ENCODE measurements around the gene DLK1.

DNA sequence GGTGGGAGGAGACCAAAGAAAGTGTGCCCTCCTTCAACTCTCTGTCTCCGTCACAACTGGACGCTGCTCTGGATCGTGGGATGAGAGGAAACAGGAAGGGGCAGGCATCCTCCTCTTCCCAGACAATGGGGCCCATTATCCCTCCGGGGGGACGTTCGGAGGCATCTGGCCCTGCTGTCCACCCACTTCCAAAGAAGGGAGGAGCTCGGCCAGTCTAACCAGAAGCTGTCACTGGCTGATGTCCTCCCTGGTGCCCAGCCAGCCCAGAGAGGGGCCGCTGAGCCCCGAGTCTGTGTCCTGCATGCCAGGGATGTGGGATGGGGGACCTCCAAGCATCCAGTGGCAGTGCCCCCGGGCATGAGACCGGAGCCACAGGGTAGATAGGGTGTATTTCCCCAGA lies 59.4 kb downstream of the DLK1 start:
- no peak for TF ChIP-seq FOXP1 (CRISPR knock-in tag; IDR thresholded peaks at IDR 0.05; ENCODE audit: borderline replicate concordance)
- TF ChIP-seq ATF1 (CRISPR knock-in tag; IDR thresholded peaks at IDR 0.05) = no peak
- TF ChIP-seq, protein P1, sequence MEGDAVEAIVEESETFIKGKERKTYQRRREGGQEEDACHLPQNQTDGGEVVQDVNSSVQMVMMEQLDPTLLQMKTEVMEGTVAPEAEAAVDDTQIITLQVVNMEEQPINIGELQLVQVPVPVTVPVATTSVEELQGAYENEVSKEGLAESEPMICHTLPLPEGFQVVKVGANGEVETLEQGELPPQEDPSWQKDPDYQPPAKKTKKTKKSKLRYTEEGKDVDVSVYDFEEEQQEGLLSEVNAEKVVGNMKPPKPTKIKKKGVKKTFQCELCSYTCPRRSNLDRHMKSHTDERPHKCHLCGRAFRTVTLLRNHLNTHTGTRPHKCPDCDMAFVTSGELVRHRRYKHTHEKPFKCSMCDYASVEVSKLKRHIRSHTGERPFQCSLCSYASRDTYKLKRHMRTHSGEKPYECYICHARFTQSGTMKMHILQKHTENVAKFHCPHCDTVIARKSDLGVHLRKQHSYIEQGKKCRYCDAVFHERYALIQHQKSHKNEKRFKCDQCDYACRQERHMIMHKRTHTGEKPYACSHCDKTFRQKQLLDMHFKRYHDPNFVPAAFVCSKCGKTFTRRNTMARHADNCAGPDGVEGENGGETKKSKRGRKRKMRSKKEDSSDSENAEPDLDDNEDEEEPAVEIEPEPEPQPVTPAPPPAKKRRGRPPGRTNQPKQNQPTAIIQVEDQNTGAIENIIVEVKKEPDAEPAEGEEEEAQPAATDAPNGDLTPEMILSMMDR (IDR thresholded peaks at IDR 0.05) = no peak
- TF ChIP-seq CBFB (CRISPR knock-in tag; IDR thresholded peaks at IDR 0.05; ENCODE audit: low read depth) = no peak
- TF ChIP-seq, protein P2, sequence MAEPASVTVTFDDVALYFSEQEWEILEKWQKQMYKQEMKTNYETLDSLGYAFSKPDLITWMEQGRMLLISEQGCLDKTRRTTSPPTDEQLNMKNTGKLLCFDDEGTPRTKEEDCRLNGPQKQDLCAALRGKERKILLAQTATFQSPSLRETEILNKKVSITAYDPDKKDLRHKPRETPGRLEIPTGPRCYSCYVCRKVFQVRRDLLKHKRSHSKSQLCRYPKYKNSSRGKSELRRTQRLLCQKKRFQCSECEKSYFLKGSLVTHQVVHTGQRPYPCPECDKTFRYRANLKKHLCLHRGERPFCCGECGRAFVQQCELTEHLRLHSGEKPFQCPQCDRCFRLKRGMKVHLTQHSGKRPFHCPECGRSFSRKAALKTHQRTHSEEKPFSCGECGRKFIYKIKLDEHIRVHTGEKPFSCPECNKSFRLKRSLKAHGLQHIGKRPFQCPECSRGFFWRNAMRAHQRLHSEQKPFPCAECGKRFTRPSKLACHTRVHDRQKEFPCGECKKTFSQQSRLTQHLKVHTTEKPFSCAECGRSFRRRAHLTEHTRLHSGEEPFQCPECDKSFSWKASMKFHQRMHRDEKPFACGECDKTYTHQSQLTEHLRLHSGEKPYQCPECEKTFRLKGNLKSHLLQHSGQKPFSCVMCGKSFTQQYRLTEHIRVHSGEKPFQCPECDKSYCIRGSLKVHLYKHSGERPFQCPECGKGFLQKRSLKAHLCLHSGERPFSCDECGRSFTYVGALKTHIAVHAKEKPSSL (CRISPR knock-in tag; conservative IDR thresholded peaks at IDR 0.05) = no peak
- TF ChIP-seq, protein P3, sequence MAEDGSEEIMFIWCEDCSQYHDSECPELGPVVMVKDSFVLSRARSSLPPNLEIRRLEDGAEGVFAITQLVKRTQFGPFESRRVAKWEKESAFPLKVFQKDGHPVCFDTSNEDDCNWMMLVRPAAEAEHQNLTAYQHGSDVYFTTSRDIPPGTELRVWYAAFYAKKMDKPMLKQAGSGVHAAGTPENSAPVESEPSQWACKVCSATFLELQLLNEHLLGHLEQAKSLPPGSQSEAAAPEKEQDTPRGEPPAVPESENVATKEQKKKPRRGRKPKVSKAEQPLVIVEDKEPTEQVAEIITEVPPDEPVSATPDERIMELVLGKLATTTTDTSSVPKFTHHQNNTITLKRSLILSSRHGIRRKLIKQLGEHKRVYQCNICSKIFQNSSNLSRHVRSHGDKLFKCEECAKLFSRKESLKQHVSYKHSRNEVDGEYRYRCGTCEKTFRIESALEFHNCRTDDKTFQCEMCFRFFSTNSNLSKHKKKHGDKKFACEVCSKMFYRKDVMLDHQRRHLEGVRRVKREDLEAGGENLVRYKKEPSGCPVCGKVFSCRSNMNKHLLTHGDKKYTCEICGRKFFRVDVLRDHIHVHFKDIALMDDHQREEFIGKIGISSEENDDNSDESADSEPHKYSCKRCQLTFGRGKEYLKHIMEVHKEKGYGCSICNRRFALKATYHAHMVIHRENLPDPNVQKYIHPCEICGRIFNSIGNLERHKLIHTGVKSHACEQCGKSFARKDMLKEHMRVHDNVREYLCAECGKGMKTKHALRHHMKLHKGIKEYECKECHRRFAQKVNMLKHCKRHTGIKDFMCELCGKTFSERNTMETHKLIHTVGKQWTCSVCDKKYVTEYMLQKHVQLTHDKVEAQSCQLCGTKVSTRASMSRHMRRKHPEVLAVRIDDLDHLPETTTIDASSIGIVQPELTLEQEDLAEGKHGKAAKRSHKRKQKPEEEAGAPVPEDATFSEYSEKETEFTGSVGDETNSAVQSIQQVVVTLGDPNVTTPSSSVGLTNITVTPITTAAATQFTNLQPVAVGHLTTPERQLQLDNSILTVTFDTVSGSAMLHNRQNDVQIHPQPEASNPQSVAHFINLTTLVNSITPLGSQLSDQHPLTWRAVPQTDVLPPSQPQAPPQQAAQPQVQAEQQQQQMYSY (CRISPR knock-in tag; IDR thresholded peaks at IDR 0.05) = no peak
- TF ChIP-seq, protein P4, sequence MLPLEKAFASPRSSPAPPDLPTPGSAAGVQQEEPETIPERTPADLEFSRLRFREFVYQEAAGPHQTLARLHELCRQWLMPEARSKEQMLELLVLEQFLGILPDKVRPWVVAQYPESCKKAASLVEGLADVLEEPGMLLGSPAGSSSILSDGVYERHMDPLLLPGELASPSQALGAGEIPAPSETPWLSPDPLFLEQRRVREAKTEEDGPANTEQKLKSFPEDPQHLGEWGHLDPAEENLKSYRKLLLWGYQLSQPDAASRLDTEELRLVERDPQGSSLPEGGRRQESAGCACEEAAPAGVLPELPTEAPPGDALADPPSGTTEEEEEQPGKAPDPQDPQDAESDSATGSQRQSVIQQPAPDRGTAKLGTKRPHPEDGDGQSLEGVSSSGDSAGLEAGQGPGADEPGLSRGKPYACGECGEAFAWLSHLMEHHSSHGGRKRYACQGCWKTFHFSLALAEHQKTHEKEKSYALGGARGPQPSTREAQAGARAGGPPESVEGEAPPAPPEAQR (CRISPR knock-in tag; IDR thresholded peaks at IDR 0.05) = no peak
- TF ChIP-seq, protein P5, sequence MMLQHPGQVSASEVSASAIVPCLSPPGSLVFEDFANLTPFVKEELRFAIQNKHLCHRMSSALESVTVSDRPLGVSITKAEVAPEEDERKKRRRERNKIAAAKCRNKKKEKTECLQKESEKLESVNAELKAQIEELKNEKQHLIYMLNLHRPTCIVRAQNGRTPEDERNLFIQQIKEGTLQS (CRISPR knock-in tag; conservative IDR thresholded peaks at IDR 0.05) = no peak
- TF ChIP-seq CDX4 (CRISPR knock-in tag; IDR thresholded peaks at IDR 0.05; ENCODE audit: borderline replicate concordance) = no peak
- TF ChIP-seq IRF2 (CRISPR knock-in tag; IDR thresholded peaks at IDR 0.05; ENCODE audit: borderline replicate concordance, low read depth) = no peak
- TF ChIP-seq, protein P6, sequence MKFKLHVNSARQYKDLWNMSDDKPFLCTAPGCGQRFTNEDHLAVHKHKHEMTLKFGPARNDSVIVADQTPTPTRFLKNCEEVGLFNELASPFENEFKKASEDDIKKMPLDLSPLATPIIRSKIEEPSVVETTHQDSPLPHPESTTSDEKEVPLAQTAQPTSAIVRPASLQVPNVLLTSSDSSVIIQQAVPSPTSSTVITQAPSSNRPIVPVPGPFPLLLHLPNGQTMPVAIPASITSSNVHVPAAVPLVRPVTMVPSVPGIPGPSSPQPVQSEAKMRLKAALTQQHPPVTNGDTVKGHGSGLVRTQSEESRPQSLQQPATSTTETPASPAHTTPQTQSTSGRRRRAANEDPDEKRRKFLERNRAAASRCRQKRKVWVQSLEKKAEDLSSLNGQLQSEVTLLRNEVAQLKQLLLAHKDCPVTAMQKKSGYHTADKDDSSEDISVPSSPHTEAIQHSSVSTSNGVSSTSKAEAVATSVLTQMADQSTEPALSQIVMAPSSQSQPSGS (CRISPR knock-in tag; IDR thresholded peaks at IDR 0.05; ENCODE audit: borderline replicate concordance, low read depth) = no peak
- TF ChIP-seq SP1 (CRISPR knock-in tag; conservative IDR thresholded peaks at IDR 0.05) = no peak
- TF ChIP-seq USF2 (CRISPR knock-in tag; IDR thresholded peaks at IDR 0.05) = no peak
